Activated B cell treated with CpG ODN at 0.5 μM for 24 hours (primary cell): ENCODE measurements around the gene MVD. TPM values are rescaled to one million over a fixed set of nuclear protein-coding genes. Genes with fewer than 3 reads are reported as not detected.
A peak's percentile ranks its signal among the peaks of the same experiment; 100 is the strongest.
"Not testable (repeated sequence)": the region's sequence is repeated elsewhere in the genome, so short reads cannot be mapped to it uniquely, and the experiment has no call there.

Experiments
- ATAC-seq: fragments of 200-7000 bp; cut with Tn5 transposase; one replicate; pipeline ENCODE4 v1.10.0; 2021; ENCODE audit warnings: low read depth, mild to moderate bottlenecking, moderate library complexity
- CTCF ChIA-PET: fragments of 350-600 bp; sonication (Branson Sonifier 250); formaldehyde crosslinking; loops from one replicate; lab custom pipeline; 2021; ENCODE audit warnings: antibody characterized with exemption; lab: Charles Lee
- POLR2A ChIA-PET: fragments of 350-600 bp; sonication (Branson Sonifier 250); formaldehyde crosslinking; loops from one replicate; lab custom pipeline; 2021; ENCODE audit warnings: antibody characterized with exemption; lab: Charles Lee
- DNase-seq: peaks from one replicate; pipeline ENCODE4 v3.0.0; 2022
- H3K27ac Mint-ChIP-seq: one replicate; pipeline ENCODE4 v1.8.0; 2020; ENCODE audit warnings: mixed read lengths
- H3K27me3 Mint-ChIP-seq: one replicate; pipeline ENCODE4 v1.8.0; 2021; ENCODE audit warnings: mixed read lengths
- H3K36me3 Mint-ChIP-seq: one replicate; pipeline ENCODE4 v1.8.0; 2021; ENCODE audit warnings: low read depth, mixed read lengths
- H3K4me1 Mint-ChIP-seq: one replicate; pipeline ENCODE4 v1.8.0; 2021; ENCODE audit warnings: mixed read lengths
- H3K4me3 Mint-ChIP-seq: one replicate; pipeline ENCODE4 v1.8.0; 2020; ENCODE audit warnings: mild to moderate bottlenecking, mixed read lengths
- H3K9me3 Mint-ChIP-seq: one replicate; pipeline ENCODE4 v1.8.0; 2020; ENCODE audit warnings: mixed read lengths
- CTCF ChIP-seq: fragments of 200-600 bp; IDR thresholded peaks from one replicate; pipeline ENCODE4 v1.8.0; 2022; ENCODE audit warnings: antibody characterized with exemption, mild to moderate bottlenecking
- intact Hi-C: fragments of 100-400 bp; cut with micrococcal nuclease; formaldehyde crosslinking; loops from one replicate; pipeline ENCODE4 v1.15.1; 2024
- total RNA-seq: library from RNA; stranded (reverse); gene quantifications from 2 replicates; pipeline ENCODE4 v1.2.3, GENCODE V29; 2022

Gene MVD
- total RNA-seq, 1 donor from 2014 or later: 140 TPM

- intact Hi-C loops: no loop called here
- POLR2A ChIA-PET: no interaction called here
Observed at GRCh38 chr16:88669980-88670379, 7.1 kb upstream of the MVD start.

GRCh38 chr16:88669493-88669892 is 6.6 kb upstream of the MVD start:
- POLR2A ChIA-PET, ATAC-seq, H3K9me3 Mint-ChIP-seq, CTCF ChIA-PET, H3K36me3 Mint-ChIP-seq, DNase-seq, H3K4me1 Mint-ChIP-seq, H3K27ac Mint-ChIP-seq, intact Hi-C loops, H3K4me3 Mint-ChIP-seq, H3K27me3 Mint-ChIP-seq: not testable (repeated sequence)

More at GRCh38 chr16:88669980-88670379, 7.1 kb upstream of the MVD start:
- ATAC-seq (no peak), DNase-seq (no peak)
- Mint-ChIP-seq H3K27me3 (no peaks in the 10 kb centered on the region), H3K27ac (no peak overlapping the region), H3K4me1 (peaks cover 5% of the 10 kb centered on the region), H3K4me3 (no peak overlapping the region), H3K36me3 (peaks cover 7% of the 10 kb centered on the region), H3K9me3 (no peaks in the 10 kb centered on the region)
- no peak for TF ChIP-seq CTCF
- CTCF ChIA-PET: no interaction called here

GRCh38 chr16:88667461-88667860 is 4.6 kb upstream of the MVD start:
- POLR2A ChIA-PET: no interaction called here
- peaks cover 11% of the 10 kb centered on the region for H3K36me3 Mint-ChIP-seq
- no peak for ATAC-seq

GRCh38 chr16:88665570-88665969 is 2.7 kb upstream of the MVD start:
- ChIA-PET POLR2A (interaction anchor here (0.6 to 3.5 kb wide), 6 partner anchors 14 to 657 kb away, joined by 3 to 32 read pairs (median 4); partner anchors contain the start of genes CTU2 and RNF166), CTCF (no interaction called here)
- H3K27ac Mint-ChIP-seq: peak overlapping the region; percentile 63
- H3K4me3 Mint-ChIP-seq: peak overlapping the region; percentile 68
- no peaks in the 10 kb centered on the region for H3K27me3 Mint-ChIP-seq
- H3K4me1 Mint-ChIP-seq: peaks cover 24% of the 10 kb centered on the region
- peaks cover 12% of the 10 kb centered on the region for H3K36me3 Mint-ChIP-seq
- DNase-seq (no peak), ATAC-seq (no peak)
- no peak for TF ChIP-seq CTCF
- H3K9me3 Mint-ChIP-seq: no peaks in the 10 kb centered on the region
- intact Hi-C loops: no loop called here

More at GRCh38 chr16:88667461-88667860, 4.6 kb upstream of the MVD start:
- no peak overlapping the region for H3K4me3 Mint-ChIP-seq
- no peaks in the 10 kb centered on the region for H3K9me3 Mint-ChIP-seq
- H3K27me3 Mint-ChIP-seq: no peaks in the 10 kb centered on the region
- DNase-seq: no peak
- intact Hi-C loops: no loop called here
- no peak for TF ChIP-seq CTCF
- peaks cover 13% of the 10 kb centered on the region for H3K4me1 Mint-ChIP-seq
- CTCF ChIA-PET: no interaction called here
- H3K27ac Mint-ChIP-seq: peak overlapping the region; percentile 63

GRCh38 chr16:88665148-88665547 is 2.3 kb upstream of the MVD start:
- TF ChIP-seq CTCF: no peak
- H3K36me3 Mint-ChIP-seq: peaks cover 13% of the 10 kb centered on the region
- peak overlapping the region; percentile 63 for H3K27ac Mint-ChIP-seq
- ATAC-seq: no peak
- no peaks in the 10 kb centered on the region for H3K27me3 Mint-ChIP-seq
- peaks cover 26% of the 10 kb centered on the region for H3K4me1 Mint-ChIP-seq
- H3K9me3 Mint-ChIP-seq: no peaks in the 10 kb centered on the region
- ChIA-PET POLR2A (interaction anchor here (1.0 to 3.5 kb wide), 5 partner anchors 14 to 41 kb away, joined by 3 to 32 read pairs (median 6); partner anchors contain the start of genes CTU2 and RNF166), CTCF (interaction anchor here (1.2 to 1.5 kb wide), 2 partner anchors 16 to 20 kb away, joined by 4 to 5 read pairs; no protein-coding TSS in a partner anchor)
- DNase-seq: no peak
- intact Hi-C loops: no loop called here
- peak overlapping the region; percentile 68 for H3K4me3 Mint-ChIP-seq
